M059J (cell line): ENCODE data around the gene TBKBP1. TPM values are rescaled to one million over a fixed set of nuclear protein-coding genes. Genes with fewer than 3 reads are reported as not detected.

Experiments
- DNase-seq: peaks from one replicate; pipeline ENCODE4 v3.0.0-alpha.2; 2012; ENCODE audit warnings: low read depth
- total RNA-seq: library from RNA; depleted of rRNA; stranded (reverse); fragments of >200 nt; shearing (Covaris generic); gene quantifications from 2 replicates; pipeline ENCODE4 v1.2.3, GENCODE V29; 2014

TBKBP1 gene
- total RNA-seq, 1 experiment from 2014 or later: 2.6 TPM

DNA sequence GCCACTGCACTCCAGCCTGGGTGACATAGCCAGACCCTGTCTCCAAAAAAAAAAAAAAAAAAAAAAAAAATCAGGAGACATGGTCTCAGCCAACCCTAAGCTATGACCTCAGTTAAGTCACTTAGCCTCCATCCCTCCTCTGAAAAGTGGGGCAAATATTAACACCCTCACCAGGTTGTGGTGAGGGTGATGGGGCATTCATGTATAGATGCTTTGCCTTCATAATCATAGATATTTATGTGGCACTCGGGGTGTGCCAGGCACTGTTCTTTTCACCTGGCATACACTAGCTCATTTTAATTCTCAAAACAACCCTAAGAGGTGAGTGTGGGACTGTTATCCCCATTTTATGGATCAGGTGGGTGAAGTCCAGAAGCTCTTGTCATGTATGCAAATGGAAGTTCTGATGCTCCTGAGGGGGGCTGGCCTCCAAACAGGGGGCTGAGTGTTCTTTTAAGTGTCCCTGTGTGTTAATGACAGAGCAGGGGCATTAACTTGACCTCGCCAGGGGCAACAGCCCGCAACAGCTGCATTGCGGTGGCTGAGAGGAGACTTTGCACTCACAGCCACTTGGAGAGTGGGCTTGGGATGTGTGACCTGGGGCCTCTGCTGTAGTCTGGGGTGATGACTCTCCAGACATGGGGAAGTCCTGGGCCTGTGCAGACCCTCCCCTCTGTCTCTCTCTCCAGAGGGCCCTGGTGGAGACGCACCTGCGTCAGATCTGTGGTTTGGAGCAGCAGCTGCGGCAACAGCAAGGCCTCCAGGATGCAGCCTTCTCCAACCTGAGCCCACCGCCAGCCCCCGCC lies 4.1 kb downstream of the TBKBP1 start:
- no peak for DNase-seq

DNA sequence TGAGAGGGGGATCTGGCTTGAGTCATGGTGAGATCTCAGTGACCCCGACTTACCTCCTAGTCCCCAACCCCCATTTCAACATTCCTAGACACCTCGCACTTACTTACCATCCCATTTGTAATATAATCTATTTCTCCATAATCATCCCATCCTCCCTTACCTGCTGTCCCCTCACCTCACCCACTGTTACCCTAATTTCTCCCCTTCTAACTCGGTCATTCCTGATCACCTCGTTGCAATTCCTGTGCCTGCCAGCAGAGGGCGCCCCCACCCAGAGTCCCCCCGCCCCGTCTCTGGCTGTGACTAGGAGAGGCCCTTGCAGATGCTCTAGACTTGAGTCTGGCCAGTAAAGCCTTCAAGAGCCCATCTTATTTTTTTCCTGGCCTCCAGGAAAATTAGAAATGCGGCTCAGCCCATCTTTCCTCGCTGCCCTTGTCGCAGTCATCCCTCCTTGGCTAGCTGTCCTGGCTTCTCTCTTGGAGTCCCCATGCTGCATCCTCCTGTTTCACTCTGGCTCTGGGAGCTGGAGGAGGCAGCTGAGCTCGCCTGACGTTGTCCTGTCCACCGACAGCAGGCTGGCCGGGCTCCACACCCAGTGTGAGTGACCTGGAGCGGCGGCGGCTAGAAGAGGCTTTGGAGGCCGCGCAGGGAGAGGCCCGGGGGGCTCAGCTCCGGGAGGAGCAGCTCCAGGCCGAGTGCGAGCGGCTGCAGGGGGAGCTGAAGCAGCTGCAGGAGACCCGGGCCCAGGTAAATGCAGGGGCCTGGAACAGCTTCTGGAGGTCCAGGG lies 5.0 kb downstream of the TBKBP1 start:
- DNase-seq: peak; percentile 53

DNA sequence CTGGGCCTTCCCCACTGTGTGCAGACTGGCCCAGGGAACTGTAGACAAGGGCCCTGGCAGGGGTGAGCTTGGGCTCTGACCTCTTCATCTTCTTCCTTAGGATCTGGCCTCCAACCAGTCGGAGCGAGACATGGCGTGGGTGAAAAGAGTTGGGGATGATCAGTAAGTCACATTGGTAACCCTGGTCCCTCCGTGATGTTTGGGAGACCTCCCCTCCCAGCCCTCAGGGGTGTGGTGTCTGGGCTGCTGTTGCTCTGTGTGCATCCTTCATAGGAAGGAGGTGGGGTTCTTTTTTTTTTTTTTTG lies 5.5 kb downstream of the TBKBP1 start:
- no peak for DNase-seq

DNA sequence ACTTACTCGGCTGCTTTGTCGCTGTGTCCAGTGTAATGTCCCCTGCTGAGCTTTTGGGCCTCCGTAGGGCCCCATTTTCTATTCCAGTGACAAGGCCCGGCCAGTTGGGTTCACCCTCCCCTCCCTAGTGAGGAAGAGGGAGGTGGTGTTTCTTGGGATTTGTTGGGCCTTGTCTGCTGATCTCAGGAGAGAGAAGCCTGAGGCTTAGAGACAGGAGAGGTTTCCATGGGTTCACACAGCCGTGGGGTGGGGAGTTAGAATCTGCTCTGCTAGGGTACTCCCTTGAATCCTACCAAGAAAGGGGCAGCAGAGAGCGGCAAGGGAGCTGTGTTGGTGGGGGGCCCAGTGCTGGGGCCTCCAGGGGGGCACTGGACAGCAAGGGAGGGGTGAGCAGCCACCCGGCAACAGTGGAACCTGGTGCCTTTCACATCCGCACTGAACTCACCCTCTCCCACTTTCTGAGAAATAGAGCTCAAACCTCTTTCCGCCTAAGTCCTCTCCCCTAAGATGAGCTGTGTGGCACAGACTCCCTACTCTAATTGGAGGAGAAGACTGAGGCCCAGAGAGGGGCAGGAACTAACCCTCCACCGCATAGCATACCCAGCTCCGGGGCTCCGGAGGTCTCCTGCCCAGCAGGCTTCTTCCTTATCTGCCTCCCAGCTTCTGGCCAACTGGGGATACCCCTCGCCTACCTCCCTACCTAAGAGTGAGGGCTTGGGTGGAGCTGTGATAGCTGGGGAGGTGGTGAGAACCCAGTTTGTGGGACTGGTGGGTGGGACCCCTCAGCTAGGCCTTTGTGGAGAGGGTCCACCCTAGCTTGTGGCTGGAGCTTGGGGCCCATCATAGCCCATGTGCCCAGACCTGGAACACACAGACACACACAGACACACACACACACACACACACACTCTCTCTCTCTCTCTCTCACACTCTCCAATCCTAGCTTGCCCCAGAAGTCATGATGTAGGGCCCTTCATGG lies 6.8 kb downstream of the TBKBP1 start:
- DNase-seq: no peak

- no peak for DNase-seq
These were observed 7.6 kb downstream of the TBKBP1 start for GRCh38 chr17:47701608-47702007.

DNA sequence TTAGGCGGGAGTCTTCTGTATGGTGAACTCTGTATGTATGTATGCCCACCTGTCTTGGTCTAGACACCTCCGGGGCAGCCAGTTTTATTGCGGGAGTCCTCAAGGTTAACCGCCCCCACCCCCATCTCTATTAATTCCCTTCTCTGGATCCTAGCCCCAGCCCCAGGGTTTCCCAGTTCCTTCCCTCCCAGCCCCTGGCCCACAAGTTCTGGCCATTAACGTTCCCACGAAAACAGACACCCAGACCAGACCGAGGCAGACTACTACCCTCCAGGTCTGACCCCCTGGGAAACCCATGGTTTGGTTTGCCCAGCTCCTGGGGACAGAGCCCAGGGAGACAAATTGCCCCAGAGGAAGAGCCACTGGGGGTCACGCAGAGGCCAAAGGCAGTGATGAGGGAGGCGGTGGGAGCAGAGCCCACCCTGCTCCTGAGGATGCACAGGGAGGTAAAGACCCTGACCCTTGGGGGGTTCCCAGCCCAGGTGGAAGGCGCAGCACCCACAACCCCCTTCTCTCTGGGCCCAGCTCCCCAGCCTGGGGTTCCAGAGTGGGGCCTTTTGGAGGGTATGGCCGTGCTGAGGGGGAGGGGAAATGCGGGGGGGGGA lies 8.5 kb downstream of the TBKBP1 start:
- no peak for DNase-seq

DNA sequence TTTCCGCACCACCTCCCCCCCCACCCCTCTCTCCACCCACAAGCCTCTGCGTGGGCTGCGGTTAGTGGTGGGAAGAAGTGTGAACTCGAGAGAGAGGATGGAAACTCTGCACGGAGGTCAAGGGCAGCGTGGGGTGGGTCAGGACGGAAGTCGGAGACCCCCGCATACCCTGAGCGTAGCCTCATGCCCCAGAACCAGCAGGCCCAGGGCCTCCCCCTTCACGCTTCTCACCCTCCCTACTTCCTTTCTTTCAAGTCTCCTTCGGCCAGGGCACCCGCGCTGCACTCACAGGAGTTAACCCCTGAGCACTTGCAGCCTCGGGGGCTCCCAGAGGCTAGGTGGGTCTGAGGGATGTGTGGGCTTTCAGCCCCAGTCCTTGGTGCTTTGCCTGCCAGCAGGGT lies 9.2 kb downstream of the TBKBP1 start:
- DNase-seq: no peak

GRCh38 chr17:47703671-47704070 lies 9.7 kb downstream of the TBKBP1 start:
- no peak for DNase-seq

GRCh38 chr17:47704116-47704515 lies 10.2 kb downstream of the TBKBP1 start:
- DNase-seq: no peak

DNA sequence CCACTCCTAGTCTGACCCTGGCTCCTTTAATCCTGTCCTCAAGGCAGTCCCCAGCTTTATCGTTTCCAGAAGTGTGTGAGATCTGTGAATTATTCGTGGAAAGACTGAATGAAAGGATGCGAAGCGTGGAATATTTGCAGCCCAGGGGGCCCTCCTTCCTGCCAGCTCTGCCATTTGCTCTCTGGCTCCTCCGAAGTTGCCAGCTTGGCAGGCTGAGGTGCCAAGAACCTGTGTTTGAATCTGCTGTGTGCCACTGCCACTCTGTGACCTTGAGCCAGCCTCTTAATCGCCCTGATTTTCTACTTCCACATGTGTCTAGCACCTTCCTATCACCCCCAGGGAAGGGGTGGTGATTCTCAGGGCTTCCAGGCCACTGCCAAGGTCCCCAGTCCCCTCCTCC lies 10.8 kb downstream of the TBKBP1 start:
- no peak for DNase-seq

GRCh38 chr17:47705536-47706530 lies 11.9 kb downstream of the TBKBP1 start:
- no peak for DNase-seq

DNA sequence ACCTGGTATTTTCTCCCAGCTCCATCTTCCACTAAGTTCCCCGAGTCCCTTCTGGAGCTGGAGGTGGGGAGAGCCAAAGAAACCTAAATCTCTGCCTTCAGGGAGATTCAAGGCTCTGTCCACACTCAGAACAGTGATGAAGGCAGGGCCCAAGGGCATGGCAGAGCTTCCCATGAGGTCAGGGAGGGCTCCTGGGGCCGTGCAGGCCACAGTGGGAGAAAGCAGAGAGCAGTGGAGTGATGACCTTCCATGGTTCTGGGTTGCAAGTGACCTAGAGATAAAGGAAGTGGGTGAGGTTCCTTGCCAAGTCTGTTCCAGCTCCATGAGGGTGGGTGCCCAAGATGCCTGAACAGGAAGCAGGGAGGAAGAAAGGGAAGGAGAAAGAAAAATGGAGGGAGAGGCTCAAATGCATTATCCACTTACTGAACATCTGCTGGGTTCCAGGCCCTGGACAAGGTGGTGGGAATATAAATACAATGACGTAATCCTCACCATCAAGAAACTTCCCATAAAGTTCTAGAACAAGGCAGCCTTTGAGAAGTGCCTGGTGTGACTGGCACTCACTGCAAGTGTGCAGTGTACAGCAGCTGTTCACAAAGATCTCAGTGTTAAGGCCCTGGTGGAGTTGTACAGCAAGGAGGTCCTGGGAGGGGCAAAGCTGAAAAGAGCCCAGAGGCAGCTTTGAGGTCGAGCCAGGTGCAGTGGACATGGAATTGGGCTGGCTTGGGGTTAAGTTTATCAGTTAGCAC lies 13.3 kb downstream of the TBKBP1 start:
- DNase-seq: no peak

DNA sequence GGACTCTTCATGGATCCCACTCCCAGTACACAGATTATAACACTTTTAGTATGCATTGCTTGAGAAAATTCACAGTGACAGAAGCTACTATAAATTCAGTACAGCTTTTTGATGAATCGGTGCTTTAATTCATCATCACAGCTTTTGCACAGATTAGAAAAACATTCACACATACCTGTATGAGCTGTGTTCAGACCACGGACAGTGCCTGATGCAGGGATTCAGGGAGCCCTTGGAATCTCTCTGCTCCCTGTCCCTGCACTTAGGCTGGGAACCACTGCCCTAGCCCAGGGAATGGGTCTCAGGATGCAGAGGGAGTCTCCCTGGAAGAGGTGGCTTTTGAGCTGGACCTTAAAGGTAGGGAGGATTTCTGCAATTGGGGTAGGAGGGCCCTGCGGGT lies 13.9 kb downstream of the TBKBP1 start:
- DNase-seq: no peak

GRCh38 chr17:47708312-47708863 lies 14.4 kb downstream of the TBKBP1 start:
- no peak for DNase-seq

DNA sequence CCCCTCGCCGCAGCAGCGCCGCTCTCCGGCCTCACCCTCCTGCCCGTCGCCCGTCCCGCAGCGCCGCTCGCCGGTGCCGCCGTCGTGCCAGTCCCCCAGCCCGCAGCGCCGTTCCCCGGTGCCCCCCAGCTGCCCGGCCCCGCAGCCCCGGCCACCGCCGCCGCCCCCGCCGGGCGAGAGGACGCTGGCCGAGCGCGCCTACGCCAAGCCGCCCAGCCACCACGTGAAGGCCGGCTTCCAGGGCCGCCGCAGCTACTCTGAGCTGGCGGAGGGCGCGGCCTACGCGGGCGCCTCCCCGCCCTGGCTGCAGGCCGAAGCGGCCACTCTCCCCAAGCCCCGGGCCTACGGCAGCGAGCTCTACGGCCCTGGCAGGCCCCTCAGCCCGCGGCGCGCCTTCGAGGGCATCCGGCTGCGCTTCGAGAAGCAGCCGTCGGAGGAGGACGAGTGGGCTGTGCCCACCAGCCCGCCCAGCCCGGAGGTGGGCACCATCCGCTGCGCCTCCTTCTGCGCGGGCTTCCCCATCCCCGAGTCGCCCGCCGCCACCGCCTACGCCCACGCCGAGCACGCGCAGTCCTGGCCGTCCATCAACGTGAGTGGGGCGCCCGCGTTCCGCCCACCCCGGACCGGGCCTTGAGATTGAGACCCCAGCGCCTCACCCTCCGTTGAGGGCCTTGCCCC lies 15.0 kb downstream of the TBKBP1 start:
- peak; percentile 42 for DNase-seq

GRCh38 chr17:47709594-47709993 lies 15.6 kb downstream of the TBKBP1 start:
- DNase-seq: no peak

GRCh38 chr17:47711366-47712099 lies 17.6 kb downstream of the TBKBP1 start:
- no peak for DNase-seq
